Activated CD4-positive, alpha-beta memory T cell treated with anti-CD3 and anti-CD28 coated beads for 36 hours (primary cell): Measurements from ENCODE around the gene TPK1. TPM values are rescaled to one million over a fixed set of nuclear protein-coding genes. Genes with fewer than 3 reads are reported as not detected.

Experiments
- CTCF ChIA-PET: fragments of 350-600 bp; sonication (Branson Sonifier 250); formaldehyde crosslinking; loops from one replicate; lab custom pipeline; 2021; ENCODE audit warnings: antibody characterized with exemption, inconsistent platforms; lab: Charles Lee
- POLR2A ChIA-PET: fragments of 350-600 bp; sonication (Branson Sonifier 250); formaldehyde crosslinking; loops from one replicate; lab custom pipeline; 2021; ENCODE audit warnings: antibody characterized with exemption; lab: Charles Lee
- DNase-seq: peaks from one replicate; pipeline ENCODE4 v3.0.0-alpha.2; 2020
- H3K27ac Mint-ChIP-seq: one replicate; pipeline ENCODE4 v1.8.0; 2021; ENCODE audit warnings: mixed read lengths
- H3K27me3 Mint-ChIP-seq: one replicate; pipeline ENCODE4 v1.8.0; 2021; ENCODE audit warnings: mixed read lengths
- H3K36me3 Mint-ChIP-seq: one replicate; pipeline ENCODE4 v1.8.0; 2021; ENCODE audit warnings: mixed read lengths
- H3K4me1 Mint-ChIP-seq: one replicate; pipeline ENCODE4 v1.8.0; 2021; ENCODE audit warnings: low read depth, mixed read lengths
- H3K4me3 Mint-ChIP-seq: one replicate; pipeline ENCODE4 v1.8.0; 2021; ENCODE audit warnings: mild to moderate bottlenecking, mixed read lengths
- H3K9me3 Mint-ChIP-seq: one replicate; pipeline ENCODE4 v1.8.0; 2021; ENCODE audit warnings: mixed read lengths
- intact Hi-C: fragments of 100-400 bp; cut with micrococcal nuclease; formaldehyde crosslinking; loops from one replicate; pipeline ENCODE4 v1.15.1; 2023
- total RNA-seq, 2 experiments: library from RNA; stranded (reverse); gene quantifications; one replicate each; pipeline ENCODE4 v1.2.3, GENCODE V29; 2021

The TPK1 gene
- total RNA-seq, 2 experiments from 2014 or later: 19.1 to 26.0 TPM

DNA sequence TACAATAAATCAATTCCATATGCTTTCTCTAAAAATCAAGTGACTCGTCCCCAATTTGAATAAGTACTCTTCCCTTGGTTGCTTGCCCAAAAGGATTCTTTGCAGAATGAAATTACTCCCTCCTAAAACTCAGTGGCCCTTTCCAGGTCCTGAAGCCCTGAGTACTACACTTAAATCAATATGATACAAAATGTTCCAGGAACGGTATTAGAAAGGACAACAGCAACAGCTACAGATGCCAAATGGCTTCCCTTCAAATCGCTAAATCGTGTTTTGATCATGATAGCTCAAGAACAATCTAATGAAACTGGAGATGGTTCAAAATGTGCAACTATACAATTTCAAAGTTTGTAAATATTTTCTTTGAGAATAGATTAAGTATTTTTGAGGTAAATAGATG, 59.4 kb downstream of the TPK1 start:
- H3K9me3 Mint-ChIP-seq: no peaks in the 10 kb centered on the region
- no peak overlapping the region for H3K27ac Mint-ChIP-seq
- intact Hi-C loops: no loop called here
- no peak overlapping the region for H3K4me3 Mint-ChIP-seq
- peaks cover 17% of the 10 kb centered on the region for H3K4me1 Mint-ChIP-seq
- H3K27me3 Mint-ChIP-seq: no peaks in the 10 kb centered on the region
- ChIA-PET POLR2A (no interaction called here), CTCF (no interaction called here)
- no peaks in the 10 kb centered on the region for H3K36me3 Mint-ChIP-seq
- no peak for DNase-seq

DNA sequence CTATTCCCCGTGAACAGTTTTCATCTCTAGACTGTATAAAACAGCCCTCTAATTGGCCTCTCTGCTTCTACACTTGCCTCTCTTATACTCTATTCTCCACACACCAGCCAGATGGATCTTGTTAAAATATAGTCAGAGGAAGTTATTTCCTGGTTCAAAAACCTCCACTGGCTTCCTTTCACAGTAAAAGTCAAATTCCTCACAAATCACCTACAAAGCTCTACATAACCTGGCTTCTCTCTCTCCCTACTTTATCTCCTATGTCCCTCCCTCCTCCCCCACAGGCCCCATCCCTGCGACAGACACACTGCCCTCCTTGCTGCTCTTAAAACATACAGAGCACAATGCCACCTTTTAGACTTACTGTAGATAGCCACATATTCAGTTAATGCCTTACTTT, 60.1 kb downstream of the TPK1 start:
- intact Hi-C loops: no loop called here
- CTCF ChIA-PET: no interaction called here

DNA sequence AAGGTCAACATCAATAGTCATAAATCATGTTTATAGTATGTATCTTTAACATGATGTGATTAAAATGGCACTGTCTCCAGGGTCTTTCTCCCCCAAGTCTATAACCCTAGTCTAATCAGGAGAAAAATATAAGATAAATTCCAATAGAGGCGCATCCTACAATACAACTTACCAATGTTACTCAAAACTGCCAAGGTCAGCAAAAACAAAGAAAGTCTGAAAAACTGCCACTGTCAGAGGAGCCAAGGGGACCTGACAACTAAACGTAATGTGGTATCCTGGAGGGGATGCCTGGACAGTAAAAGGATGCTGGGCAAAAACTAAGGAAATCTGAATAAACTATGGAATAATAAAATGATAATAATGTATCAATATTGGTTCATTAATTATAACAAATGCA, 63.9 kb downstream of the TPK1 start:
- Mint-ChIP-seq H3K27me3 (no peaks in the 10 kb centered on the region), H3K27ac (no peak overlapping the region), H3K36me3 (no peaks in the 10 kb centered on the region), H3K4me3 (no peak overlapping the region), H3K9me3 (no peaks in the 10 kb centered on the region), H3K4me1 (peaks cover 11% of the 10 kb centered on the region)
- POLR2A ChIA-PET: no interaction called here
- intact Hi-C loops: no loop called here
- no peak for DNase-seq
- CTCF ChIA-PET: no interaction called here

More for the DNA sequence above, 60.1 kb downstream of the TPK1 start:
- no peak for DNase-seq
- Mint-ChIP-seq H3K36me3 (no peaks in the 10 kb centered on the region), H3K27ac (no peak overlapping the region), H3K4me3 (no peak overlapping the region), H3K9me3 (no peaks in the 10 kb centered on the region), H3K4me1 (peaks cover 19% of the 10 kb centered on the region), H3K27me3 (no peaks in the 10 kb centered on the region)
- POLR2A ChIA-PET: no interaction called here

DNA sequence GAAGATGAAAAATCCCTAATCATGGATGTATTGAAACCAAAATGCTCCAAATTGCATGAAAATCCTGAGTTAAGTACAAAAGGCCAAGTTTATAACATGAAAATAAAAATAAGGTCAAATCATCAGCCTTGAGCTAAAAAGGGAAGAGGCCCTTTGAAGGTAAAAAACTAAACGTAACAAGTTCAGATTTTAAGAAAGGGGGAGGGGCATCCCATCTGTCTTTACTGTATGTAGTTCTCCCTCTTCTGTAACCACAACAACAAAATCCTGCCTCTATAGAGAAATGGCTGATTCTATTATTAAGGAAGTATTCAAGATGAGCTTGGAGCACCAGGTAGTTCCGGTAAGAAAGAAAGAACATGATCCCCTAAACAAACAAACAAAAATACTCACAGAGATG, 64.7 kb downstream of the TPK1 start:
- intact Hi-C loops: no loop called here
- H3K36me3 Mint-ChIP-seq: no peaks in the 10 kb centered on the region
- no peak for DNase-seq
- no peaks in the 10 kb centered on the region for H3K9me3 Mint-ChIP-seq
- ChIA-PET CTCF (no interaction called here), POLR2A (no interaction called here)
- H3K27me3 Mint-ChIP-seq: no peaks in the 10 kb centered on the region
- no peak overlapping the region for H3K4me3 Mint-ChIP-seq
- H3K4me1 Mint-ChIP-seq: peaks cover 10% of the 10 kb centered on the region
- H3K27ac Mint-ChIP-seq: no peak overlapping the region

DNA sequence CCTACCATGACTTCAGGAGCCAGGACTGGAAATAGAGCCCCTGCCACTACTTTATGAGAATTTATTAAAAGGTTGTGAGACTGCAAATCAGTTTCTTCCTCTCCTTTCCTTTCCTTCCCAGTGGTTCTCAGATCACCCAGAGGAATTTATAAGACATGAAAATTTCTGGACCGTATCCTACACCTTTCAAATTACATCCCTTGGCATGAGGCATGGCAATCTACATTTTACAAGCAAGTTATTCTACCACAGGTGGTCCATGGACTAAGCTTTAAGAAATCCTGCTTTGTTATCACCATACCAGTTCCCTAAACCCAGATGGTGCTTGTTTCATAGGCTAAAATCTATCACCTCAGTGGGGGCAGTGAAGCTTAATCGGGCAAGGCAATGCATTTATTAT, 66.5 kb downstream of the TPK1 start:
- Mint-ChIP-seq H3K4me3 (no peak overlapping the region), H3K27me3 (no peaks in the 10 kb centered on the region), H3K27ac (no peak overlapping the region), H3K9me3 (no peaks in the 10 kb centered on the region), H3K4me1 (peaks cover 7% of the 10 kb centered on the region), H3K36me3 (peaks cover 2% of the 10 kb centered on the region)
- intact Hi-C loops: no loop called here
- CTCF ChIA-PET: no interaction called here
- no peak for DNase-seq
- POLR2A ChIA-PET: no interaction called here

DNA sequence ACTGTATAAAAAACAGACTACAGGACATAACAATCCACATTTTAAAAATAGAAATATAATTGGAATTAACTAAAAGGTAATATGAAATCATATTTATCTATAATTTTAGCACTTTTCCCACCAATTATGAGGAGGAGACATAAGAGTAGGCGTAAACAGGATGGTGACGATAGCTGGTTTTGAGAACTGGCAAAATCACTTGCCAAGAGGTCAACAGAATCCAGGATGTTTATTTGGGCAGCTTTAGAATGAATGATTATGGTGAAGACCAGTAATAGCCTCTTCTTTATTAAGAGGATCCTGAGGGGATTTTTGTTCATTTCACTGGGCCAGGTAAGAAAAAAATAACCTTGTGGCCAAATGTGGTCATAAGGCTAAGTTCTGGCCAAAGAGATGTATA, 67.2 kb downstream of the TPK1 start:
- no peak overlapping the region for H3K4me3 Mint-ChIP-seq
- no peaks in the 10 kb centered on the region for H3K9me3 Mint-ChIP-seq
- intact Hi-C loops: no loop called here
- DNase-seq: no peak
- peaks cover 7% of the 10 kb centered on the region for H3K4me1 Mint-ChIP-seq
- no peak overlapping the region for H3K27ac Mint-ChIP-seq
- ChIA-PET POLR2A (no interaction called here), CTCF (no interaction called here)
- H3K36me3 Mint-ChIP-seq: peaks cover 6% of the 10 kb centered on the region
- no peaks in the 10 kb centered on the region for H3K27me3 Mint-ChIP-seq

DNA sequence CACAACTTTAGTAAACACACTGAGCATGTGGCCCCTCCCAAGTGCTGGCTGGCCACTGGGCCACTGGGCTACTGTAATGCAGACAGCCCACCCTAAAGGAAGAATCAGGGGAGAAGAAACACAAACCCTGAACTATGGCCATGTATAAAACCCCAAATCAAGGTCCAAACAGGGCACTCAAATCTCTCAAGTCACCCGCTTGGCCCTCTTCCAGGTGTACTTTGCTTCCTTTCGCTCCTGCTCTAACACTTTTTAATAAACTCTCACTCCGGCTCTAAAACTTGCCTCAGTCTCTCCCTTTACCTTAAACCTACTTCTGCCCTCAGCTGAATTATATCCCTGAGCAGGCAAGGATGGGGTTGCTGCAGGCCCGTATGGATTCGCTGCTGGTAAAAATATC, 72.6 kb downstream of the TPK1 start:
- peaks cover 26% of the 10 kb centered on the region for H3K36me3 Mint-ChIP-seq
- CTCF ChIA-PET: no interaction called here
- POLR2A ChIA-PET: no interaction called here
- no peak overlapping the region for H3K4me3 Mint-ChIP-seq
- H3K27ac Mint-ChIP-seq: no peak overlapping the region
- H3K9me3 Mint-ChIP-seq: no peaks in the 10 kb centered on the region
- intact Hi-C loops: no loop called here
- no peaks in the 10 kb centered on the region for H3K27me3 Mint-ChIP-seq
- H3K4me1 Mint-ChIP-seq: no peaks in the 10 kb centered on the region
- no peak for DNase-seq

DNA sequence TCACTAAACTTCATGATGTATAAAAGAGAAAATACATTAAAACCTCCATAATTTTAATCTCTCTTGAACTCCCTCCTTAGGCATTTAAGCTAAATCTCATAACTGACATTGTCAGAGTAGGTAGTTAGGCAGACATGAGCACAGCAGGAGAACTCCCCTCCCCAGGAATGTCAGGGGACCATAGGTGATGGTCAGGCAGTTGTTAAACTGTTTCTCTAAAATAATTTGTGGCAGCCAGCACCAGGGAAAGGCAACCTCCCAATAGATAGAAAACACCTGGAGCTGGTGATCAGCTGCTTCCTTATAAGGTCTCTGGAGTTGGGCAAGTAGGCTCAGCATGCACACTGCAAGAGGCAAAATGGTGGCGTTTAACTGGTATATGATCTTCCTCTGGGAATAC, 73.0 kb downstream of the TPK1 start:
- DNase-seq: no peak
- H3K9me3 Mint-ChIP-seq: no peaks in the 10 kb centered on the region
- ChIA-PET CTCF (no interaction called here), POLR2A (no interaction called here)
- intact Hi-C loops: no loop called here
- H3K27me3 Mint-ChIP-seq: no peaks in the 10 kb centered on the region
- no peak overlapping the region for H3K4me3 Mint-ChIP-seq
- no peak overlapping the region for H3K27ac Mint-ChIP-seq
- H3K36me3 Mint-ChIP-seq: peaks cover 26% of the 10 kb centered on the region
- no peaks in the 10 kb centered on the region for H3K4me1 Mint-ChIP-seq

DNA sequence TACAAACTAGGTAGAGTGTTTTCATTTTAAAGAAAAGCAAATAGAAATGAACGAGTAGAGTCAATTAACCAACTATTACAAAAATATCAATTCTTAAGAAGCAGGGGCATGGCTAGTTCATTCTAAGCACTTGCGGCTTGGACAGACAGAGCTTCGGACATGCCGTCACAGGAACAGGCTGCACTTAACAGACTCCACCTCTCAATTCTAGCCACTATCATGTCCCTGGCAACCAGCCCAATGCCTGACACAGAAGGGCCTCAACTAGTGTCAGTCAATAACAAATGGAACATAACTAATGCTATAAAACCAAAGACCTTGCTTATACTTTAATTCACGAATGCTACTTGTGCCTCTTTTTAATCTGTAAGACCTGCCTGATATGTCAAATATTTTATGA, 74.4 kb downstream of the TPK1 start:
- Mint-ChIP-seq H3K9me3 (no peaks in the 10 kb centered on the region), H3K4me1 (no peaks in the 10 kb centered on the region), H3K27me3 (no peaks in the 10 kb centered on the region), H3K4me3 (no peak overlapping the region), H3K36me3 (peaks cover 30% of the 10 kb centered on the region), H3K27ac (no peak overlapping the region)
- POLR2A ChIA-PET: no interaction called here
- no peak for DNase-seq
- intact Hi-C loops: no loop called here
- CTCF ChIA-PET: no interaction called here

DNA sequence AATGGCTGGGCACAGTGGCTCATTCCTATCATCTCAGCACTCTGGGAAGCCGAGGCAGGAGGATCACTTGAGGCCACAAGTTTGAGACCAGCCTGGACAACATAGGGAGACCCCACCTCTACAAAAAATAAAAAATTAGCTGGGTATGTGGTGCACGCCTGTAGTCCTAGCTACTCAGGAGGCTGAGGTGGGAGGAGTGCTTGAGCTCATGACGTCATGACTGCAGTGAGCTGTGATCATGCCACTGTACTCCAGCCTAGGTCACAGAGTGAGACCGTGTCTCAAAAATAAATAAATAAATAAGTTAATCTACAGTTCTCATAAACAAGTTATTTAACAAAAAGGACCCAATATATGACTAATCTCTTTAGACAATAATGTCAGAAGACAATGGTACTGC, 76.2 kb downstream of the TPK1 start:
- POLR2A ChIA-PET: no interaction called here
- CTCF ChIA-PET: no interaction called here
- H3K4me3 Mint-ChIP-seq: no peak overlapping the region
- H3K9me3 Mint-ChIP-seq: no peaks in the 10 kb centered on the region
- no peaks in the 10 kb centered on the region for H3K27me3 Mint-ChIP-seq
- H3K27ac Mint-ChIP-seq: no peak overlapping the region
- H3K36me3 Mint-ChIP-seq: peaks cover 30% of the 10 kb centered on the region
- H3K4me1 Mint-ChIP-seq: no peaks in the 10 kb centered on the region
- intact Hi-C loops: no loop called here
- DNase-seq: no peak

DNA sequence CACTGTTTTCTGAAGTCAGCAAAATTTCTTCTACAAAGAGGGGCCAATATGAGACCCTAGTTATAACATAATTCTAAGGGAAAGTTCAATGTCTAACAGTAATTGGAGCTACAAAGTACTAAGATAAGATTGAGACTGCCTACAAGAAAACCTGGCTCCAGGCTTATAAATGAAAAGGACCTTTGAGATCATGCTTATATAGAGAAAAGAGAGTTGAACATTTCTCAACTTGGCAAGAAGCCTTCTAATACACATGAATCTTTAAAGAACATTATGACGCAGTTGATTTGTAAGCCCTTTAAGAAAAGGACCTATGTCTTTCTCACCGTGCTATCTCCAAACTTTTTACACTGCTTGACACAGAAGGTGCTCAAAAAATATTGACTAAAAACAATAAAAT, 87.9 kb downstream of the TPK1 start:
- POLR2A ChIA-PET: no interaction called here
- Mint-ChIP-seq H3K27me3 (no peaks in the 10 kb centered on the region), H3K36me3 (peaks cover 1% of the 10 kb centered on the region), H3K4me3 (no peak overlapping the region), H3K27ac (no peak overlapping the region), H3K9me3 (peaks cover 14% of the 10 kb centered on the region), H3K4me1 (no peaks in the 10 kb centered on the region)
- CTCF ChIA-PET: no interaction called here
- intact Hi-C loops: no loop called here
- DNase-seq: no peak

DNA sequence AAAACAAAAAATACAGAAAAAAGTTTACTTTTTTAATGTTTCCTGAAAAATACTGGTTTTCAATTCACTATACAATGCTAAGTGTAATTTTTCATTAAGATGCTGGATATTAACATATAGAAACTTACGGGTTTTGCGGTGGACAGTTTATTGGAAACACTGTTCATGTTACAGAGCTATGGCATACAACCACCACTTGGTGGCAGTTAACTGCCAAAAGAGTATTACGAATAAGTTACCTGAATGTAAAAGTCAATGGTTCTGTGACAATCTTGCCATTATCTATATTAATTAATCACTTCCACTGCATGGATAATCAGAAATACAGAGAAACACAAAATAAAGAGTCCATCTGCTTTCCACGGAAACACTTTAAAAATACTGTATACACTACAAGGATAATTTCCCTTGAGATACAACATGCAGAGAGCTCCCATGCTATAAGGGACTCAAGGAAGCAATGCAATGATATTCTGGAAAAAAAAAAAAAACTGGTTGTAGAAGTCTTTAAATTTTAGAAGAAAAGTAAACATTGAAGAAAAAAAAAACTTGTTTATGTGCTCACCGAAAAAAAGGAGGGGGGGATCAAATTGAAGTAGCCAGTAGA, 97.0 kb downstream of the TPK1 start:
- Mint-ChIP-seq H3K36me3 (peaks cover 1% of the 10 kb centered on the region), H3K4me1 (no peaks in the 10 kb centered on the region), H3K27me3 (no peaks in the 10 kb centered on the region), H3K4me3 (no peak overlapping the region), H3K9me3 (peaks cover 3% of the 10 kb centered on the region), H3K27ac (no peak overlapping the region)
- no peak for DNase-seq
- ChIA-PET CTCF (interaction anchor here (0.7 to 3.8 kb wide), 13 partner anchors 9 to 609 kb away, joined by 3 to 23 read pairs (median 4); partner anchors contain the start of gene TPK1), POLR2A (interaction anchor here (1.8 kb wide), 1 partner anchor 97 kb away, joined by 5 read pairs; the partner anchor contains the start of gene TPK1)
- intact Hi-C loops: loop anchor here (1.0 to 2.0 kb wide), 3 partner anchors 48 to 298 kb away; no protein-coding TSS in a partner anchor

DNA sequence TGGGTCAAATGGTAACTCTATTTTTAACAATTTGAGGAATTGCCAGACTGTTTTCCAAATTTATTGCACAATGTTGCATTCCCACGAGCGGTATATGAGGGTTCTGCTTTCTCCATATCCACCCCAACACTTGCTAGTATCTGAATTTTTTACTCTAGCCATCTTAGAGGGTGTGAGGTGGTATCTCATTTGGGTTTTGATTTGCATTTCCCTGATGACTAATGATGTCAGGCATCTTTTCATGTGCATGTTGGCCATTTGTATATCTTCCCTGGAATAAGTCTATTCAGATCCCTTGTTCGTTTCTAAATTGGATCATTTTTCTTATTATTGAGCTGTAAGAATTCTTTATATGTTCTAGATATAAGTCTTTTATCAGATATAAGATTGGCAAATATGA, 97.7 kb downstream of the TPK1 start:
- Mint-ChIP-seq H3K27ac (no peak overlapping the region), H3K27me3 (no peaks in the 10 kb centered on the region)

More for the DNA sequence above, 97.7 kb downstream of the TPK1 start:
- Mint-ChIP-seq H3K36me3 (no peaks in the 10 kb centered on the region), H3K9me3 (no peaks in the 10 kb centered on the region), H3K4me1 (no peaks in the 10 kb centered on the region), H3K4me3 (no peak overlapping the region)
- intact Hi-C loops: loop anchor here (1.0 to 2.0 kb wide), 3 partner anchors 49 to 299 kb away; no protein-coding TSS in a partner anchor
- ChIA-PET CTCF (interaction anchor here (0.7 to 3.8 kb wide), 9 partner anchors 8 to 610 kb away, joined by 3 to 23 read pairs (median 5); partner anchors contain the start of gene TPK1), POLR2A (interaction anchor here (1.8 kb wide), 1 partner anchor 98 kb away, joined by 5 read pairs; the partner anchor contains the start of gene TPK1)
- no peak for DNase-seq
